Measurements from ENCODE around the gene TFIP11. TPM values are rescaled to one million over a fixed set of nuclear protein-coding genes. Genes with fewer than 3 reads are reported as not detected.

The TFIP11 gene
- total RNA-seq, 2 experiments from 2014 or later: 111 TPM

DNA sequence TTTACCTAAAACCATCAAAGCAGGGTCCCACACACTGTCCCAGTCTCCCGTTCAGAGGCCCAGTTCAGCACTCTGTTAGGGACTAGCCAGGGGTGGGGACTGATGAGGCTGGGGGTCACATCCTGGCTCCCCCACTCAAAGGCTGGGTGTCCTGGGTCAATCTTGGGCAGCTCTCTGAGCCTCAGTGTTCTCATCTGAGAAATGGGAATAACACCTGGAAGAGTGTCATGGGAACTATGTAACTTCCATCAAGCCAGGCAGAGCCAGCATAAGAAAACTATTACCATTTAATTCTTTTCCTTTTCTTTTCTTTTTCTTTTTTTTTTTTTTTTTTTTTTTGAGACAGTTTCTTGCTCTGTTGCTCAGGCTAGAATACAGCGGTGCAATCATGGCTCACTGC lies 39.3 kb upstream of the TFIP11 start:
- DNase-seq (no peak), ATAC-seq (ENCODE audit: poor library complexity) (no peak)
- Mint-ChIP-seq H3K9me3 (no peaks in the 10 kb centered on the region), H3K4me1 (ENCODE audit: low read depth) (peaks cover 13% of the 10 kb centered on the region), H3K27me3 (no peaks in the 10 kb centered on the region), H3K27ac (no peak overlapping the region), H3K4me3 (no peak overlapping the region), H3K36me3 (ENCODE audit: low read depth) (peaks cover 2% of the 10 kb centered on the region)
- no peak overlapping the region for H3K27ac ChIP-seq (ENCODE audit: low read depth in 1 of 2, low read length in 2 of 2)
- peaks cover 9% of the 10 kb centered on the region for H3K36me3 ChIP-seq (ENCODE audit: insufficient read depth, low read length)
- H3K4me3 ChIP-seq (ENCODE audit: low read length): no peak overlapping the region
- TF ChIP-seq, protein P1, sequence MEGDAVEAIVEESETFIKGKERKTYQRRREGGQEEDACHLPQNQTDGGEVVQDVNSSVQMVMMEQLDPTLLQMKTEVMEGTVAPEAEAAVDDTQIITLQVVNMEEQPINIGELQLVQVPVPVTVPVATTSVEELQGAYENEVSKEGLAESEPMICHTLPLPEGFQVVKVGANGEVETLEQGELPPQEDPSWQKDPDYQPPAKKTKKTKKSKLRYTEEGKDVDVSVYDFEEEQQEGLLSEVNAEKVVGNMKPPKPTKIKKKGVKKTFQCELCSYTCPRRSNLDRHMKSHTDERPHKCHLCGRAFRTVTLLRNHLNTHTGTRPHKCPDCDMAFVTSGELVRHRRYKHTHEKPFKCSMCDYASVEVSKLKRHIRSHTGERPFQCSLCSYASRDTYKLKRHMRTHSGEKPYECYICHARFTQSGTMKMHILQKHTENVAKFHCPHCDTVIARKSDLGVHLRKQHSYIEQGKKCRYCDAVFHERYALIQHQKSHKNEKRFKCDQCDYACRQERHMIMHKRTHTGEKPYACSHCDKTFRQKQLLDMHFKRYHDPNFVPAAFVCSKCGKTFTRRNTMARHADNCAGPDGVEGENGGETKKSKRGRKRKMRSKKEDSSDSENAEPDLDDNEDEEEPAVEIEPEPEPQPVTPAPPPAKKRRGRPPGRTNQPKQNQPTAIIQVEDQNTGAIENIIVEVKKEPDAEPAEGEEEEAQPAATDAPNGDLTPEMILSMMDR (IDR thresholded peaks at IDR 0.05): no peak
- CTCF ChIA-PET: no interaction called here
- POLR2A ChIA-PET: no interaction called here
- no peaks in the 10 kb centered on the region for H3K27me3 ChIP-seq (ENCODE audit: control insufficient read depth in 1 of 2, insufficient read depth in 2 of 2, low read length in 2 of 2)
- intact Hi-C loops (cut with DNase I, micrococcal nuclease): no loop called here
- no peaks in the 10 kb centered on the region for H3K9me3 ChIP-seq (ENCODE audit: control insufficient read depth in 1 of 2, insufficient read depth in 1 of 2, low read length in 2 of 2)
- H3K4me1 ChIP-seq (ENCODE audit: insufficient read depth, low read length): peaks cover 20% of the 10 kb centered on the region

DNA sequence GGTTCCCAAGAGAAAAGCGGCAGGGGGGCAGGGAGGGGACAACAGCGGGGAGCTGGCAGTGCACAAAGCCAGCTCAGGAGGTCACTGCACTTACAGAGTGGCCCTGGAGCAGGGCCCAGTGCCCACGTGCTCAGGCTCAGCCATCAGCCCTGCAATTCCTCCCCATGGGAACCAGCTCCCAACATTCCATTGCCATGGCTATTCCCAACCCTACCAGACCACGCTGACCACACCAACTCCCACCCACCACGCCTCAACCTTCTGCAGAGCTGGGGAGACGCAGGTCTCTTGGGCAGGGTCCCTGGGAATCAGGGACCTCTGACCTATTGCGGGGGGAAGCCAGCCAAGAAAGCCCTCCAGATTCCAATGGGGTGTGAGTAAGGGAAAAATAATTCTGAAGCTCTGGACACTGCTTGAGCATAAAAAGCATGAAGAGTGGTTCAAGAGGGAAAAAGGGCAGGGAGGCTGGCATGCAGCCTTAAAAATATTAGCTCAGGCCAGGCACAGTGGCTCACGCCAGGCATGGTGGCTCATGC lies 38.3 kb upstream of the TFIP11 start:
- no peak overlapping the region for H3K27ac Mint-ChIP-seq
- H3K4me1 Mint-ChIP-seq (ENCODE audit: low read depth): peaks cover 15% of the 10 kb centered on the region

DNA sequence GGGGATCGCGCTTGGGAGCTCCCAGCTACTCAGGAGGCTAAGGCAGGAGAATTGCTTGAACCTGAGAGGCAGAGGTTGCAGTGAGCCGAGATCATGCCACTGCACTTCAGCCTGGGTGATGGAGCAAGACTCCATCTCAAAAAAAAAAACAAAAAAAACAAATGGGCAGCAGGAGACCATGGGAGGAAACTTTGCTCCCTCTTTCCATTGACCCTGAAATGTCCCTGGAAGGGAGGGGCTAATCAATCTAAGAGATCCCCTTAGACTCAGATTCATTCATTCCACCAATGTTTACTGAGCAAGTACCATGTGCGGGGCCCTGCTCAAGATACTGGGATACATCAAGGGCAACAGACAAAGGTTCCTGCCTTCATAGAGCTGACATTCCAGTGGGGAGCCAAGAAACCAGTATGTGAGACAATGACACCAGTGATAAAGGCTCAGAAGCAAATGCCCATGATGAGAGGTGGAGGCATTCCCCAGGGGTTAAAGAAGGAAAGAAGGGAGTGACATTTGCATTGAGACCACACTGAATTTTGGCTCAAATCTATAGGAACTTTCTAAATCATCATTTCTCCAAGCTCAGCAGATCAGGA lies 37.7 kb upstream of the TFIP11 start:
- Histone ChIP-seq H3K27ac (ENCODE audit: low read depth in 1 of 2, low read length in 2 of 2) (no peak overlapping the region), H3K27me3 (ENCODE audit: control insufficient read depth in 1 of 2, insufficient read depth in 2 of 2, low read length in 2 of 2) (no peaks in the 10 kb centered on the region), H3K4me3 (ENCODE audit: low read length) (no peak overlapping the region), H3K4me1 (ENCODE audit: insufficient read depth, low read length) (peaks cover 20% of the 10 kb centered on the region), H3K9me3 (ENCODE audit: control insufficient read depth in 1 of 2, insufficient read depth in 1 of 2, low read length in 2 of 2) (no peaks in the 10 kb centered on the region), H3K36me3 (ENCODE audit: insufficient read depth, low read length) (peaks cover 2% of the 10 kb centered on the region)
- ChIA-PET CTCF (no interaction called here), POLR2A (no interaction called here)
- no peak for ATAC-seq (ENCODE audit: poor library complexity)
- H3K4me3 Mint-ChIP-seq: no peak overlapping the region
- TF ChIP-seq, protein P1 (IDR thresholded peaks at IDR 0.05): no peak
- H3K36me3 Mint-ChIP-seq (ENCODE audit: low read depth): peaks cover 4% of the 10 kb centered on the region
- H3K4me1 Mint-ChIP-seq (ENCODE audit: low read depth): peaks cover 15% of the 10 kb centered on the region
- no peak for DNase-seq
- H3K27me3 Mint-ChIP-seq: no peaks in the 10 kb centered on the region
- no peaks in the 10 kb centered on the region for H3K9me3 Mint-ChIP-seq
- intact Hi-C loops (cut with DNase I, micrococcal nuclease): no loop called here
- H3K27ac Mint-ChIP-seq: no peak overlapping the region

More for the DNA sequence above, 38.3 kb upstream of the TFIP11 start:
- Mint-ChIP-seq H3K4me3 (no peak overlapping the region), H3K9me3 (no peaks in the 10 kb centered on the region), H3K36me3 (ENCODE audit: low read depth) (peaks cover 4% of the 10 kb centered on the region), H3K27me3 (no peaks in the 10 kb centered on the region)
- H3K4me1 ChIP-seq (ENCODE audit: insufficient read depth, low read length): peaks cover 20% of the 10 kb centered on the region
- no peak overlapping the region for H3K4me3 ChIP-seq (ENCODE audit: low read length)
- no peak overlapping the region for H3K27ac ChIP-seq (ENCODE audit: low read depth in 1 of 2, low read length in 2 of 2)
- H3K27me3 ChIP-seq (ENCODE audit: control insufficient read depth in 1 of 2, insufficient read depth in 2 of 2, low read length in 2 of 2): no peaks in the 10 kb centered on the region
- no peak for ATAC-seq (ENCODE audit: poor library complexity)
- TF ChIP-seq, protein P1 (IDR thresholded peaks at IDR 0.05): no peak
- ChIA-PET CTCF (no interaction called here), POLR2A (no interaction called here)
- intact Hi-C loops (cut with DNase I, micrococcal nuclease): no loop called here
- H3K36me3 ChIP-seq (ENCODE audit: insufficient read depth, low read length): peaks cover 5% of the 10 kb centered on the region
- no peaks in the 10 kb centered on the region for H3K9me3 ChIP-seq (ENCODE audit: control insufficient read depth in 1 of 2, insufficient read depth in 1 of 2, low read length in 2 of 2)
- no peak for DNase-seq

Measured in CD4-positive, alpha-beta T cell (primary cell).